Gastroesophageal sphincter (tissue), 3 donors: ENCODE measurements around the gene LMAN1L.

Source experiments
- EP300 ChIP-seq: sonication (generic); formaldehyde crosslinking; IDR thresholded peaks from one replicate; pipeline ENCODE4 v1.6.1; 2017; ENCODE audit warnings: antibody characterized with exemption, mild to moderate bottlenecking
- POLR2A ChIP-seq, 2 donors: fragments of 450-650 bp; IDR thresholded peaks; one replicate each; pipeline ENCODE4 v1.6.1; 2017; ENCODE audit warnings: antibody characterized with exemption in 2 of 2, mild to moderate bottlenecking in 2 of 2, moderate library complexity in 1 of 2
- POLR2AphosphoS5 ChIP-seq: sonication (generic); formaldehyde crosslinking; IDR thresholded peaks from one replicate; pipeline ENCODE4 v1.6.1; 2017; ENCODE audit warnings: antibody characterized with exemption
- TF ChIP-seq, protein P1 (sequence below), 4 experiments: fragments of 200-600 bp in 2 of 4; fragments of 450-650 bp in 2 of 4; sonication (generic) in 1 of 4; IDR thresholded peaks; one replicate each; pipeline ENCODE4 v1.5.1; 2017 to 2019; ENCODE audit warnings: antibody characterized with exemption in 4 of 4, mild to moderate bottlenecking in 2 of 4, moderate library complexity in 2 of 4

- TF ChIP-seq, protein P1, sequence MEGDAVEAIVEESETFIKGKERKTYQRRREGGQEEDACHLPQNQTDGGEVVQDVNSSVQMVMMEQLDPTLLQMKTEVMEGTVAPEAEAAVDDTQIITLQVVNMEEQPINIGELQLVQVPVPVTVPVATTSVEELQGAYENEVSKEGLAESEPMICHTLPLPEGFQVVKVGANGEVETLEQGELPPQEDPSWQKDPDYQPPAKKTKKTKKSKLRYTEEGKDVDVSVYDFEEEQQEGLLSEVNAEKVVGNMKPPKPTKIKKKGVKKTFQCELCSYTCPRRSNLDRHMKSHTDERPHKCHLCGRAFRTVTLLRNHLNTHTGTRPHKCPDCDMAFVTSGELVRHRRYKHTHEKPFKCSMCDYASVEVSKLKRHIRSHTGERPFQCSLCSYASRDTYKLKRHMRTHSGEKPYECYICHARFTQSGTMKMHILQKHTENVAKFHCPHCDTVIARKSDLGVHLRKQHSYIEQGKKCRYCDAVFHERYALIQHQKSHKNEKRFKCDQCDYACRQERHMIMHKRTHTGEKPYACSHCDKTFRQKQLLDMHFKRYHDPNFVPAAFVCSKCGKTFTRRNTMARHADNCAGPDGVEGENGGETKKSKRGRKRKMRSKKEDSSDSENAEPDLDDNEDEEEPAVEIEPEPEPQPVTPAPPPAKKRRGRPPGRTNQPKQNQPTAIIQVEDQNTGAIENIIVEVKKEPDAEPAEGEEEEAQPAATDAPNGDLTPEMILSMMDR (IDR thresholded peaks at IDR 0.05) = no peak
- no peak for TF ChIP-seq EP300
- TF ChIP-seq POLR2AphosphoS5 = no peak
- TF ChIP-seq POLR2A (IDR thresholded peaks at IDR 0.05) = no peak
These were observed 39.3 kb upstream of the LMAN1L start for GRCh38 chr15:74773329-74773728.
